ENCODE measurements around the gene FIP1L1. TPM values are rescaled to one million over a fixed set of nuclear protein-coding genes. Genes with fewer than 3 reads are reported as not detected.
"Not testable (repeated sequence)": the region's sequence is repeated elsewhere in the genome, so short reads cannot be mapped to it uniquely, and the experiment has no call there.

Gene FIP1L1
- total RNA-seq, 1 donor from 2014 or later: 69.9 TPM

GRCh38 chr4:53376900-53377299 is 541 bp upstream of the FIP1L1 start:
- DNase-seq (ENCODE audit: low read depth): no peak
- H3K4me3 ChIP-seq (ENCODE audit: low read depth, low read length): peak overlapping the region; percentile 93
- TF ChIP-seq, protein P1, sequence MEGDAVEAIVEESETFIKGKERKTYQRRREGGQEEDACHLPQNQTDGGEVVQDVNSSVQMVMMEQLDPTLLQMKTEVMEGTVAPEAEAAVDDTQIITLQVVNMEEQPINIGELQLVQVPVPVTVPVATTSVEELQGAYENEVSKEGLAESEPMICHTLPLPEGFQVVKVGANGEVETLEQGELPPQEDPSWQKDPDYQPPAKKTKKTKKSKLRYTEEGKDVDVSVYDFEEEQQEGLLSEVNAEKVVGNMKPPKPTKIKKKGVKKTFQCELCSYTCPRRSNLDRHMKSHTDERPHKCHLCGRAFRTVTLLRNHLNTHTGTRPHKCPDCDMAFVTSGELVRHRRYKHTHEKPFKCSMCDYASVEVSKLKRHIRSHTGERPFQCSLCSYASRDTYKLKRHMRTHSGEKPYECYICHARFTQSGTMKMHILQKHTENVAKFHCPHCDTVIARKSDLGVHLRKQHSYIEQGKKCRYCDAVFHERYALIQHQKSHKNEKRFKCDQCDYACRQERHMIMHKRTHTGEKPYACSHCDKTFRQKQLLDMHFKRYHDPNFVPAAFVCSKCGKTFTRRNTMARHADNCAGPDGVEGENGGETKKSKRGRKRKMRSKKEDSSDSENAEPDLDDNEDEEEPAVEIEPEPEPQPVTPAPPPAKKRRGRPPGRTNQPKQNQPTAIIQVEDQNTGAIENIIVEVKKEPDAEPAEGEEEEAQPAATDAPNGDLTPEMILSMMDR (conservative IDR thresholded peaks at IDR 0.05; ENCODE audit: low read depth, low read length): no peak

DNA sequence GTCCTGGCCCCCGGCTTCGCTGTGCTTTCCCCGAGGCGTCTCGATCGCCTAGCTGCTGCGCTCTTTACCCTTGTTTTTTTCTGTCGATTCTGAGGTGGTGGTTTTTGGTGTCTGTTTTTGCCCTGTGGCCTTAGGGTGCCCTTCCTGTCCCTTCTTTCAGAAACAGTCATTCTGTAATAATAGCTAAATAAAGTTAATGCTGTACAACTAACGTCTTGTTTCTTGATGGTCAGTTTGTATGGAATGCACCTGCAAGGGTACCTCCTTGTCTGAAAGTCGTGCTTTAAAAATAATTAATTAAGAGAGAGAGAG is 686 bp downstream of the FIP1L1 start:
- TF ChIP-seq, protein P1 (conservative IDR thresholded peaks at IDR 0.05; ENCODE audit: low read depth, low read length): no peak
- peak overlapping the region; percentile 93 for H3K4me3 ChIP-seq (ENCODE audit: low read depth, low read length)
- no peak for DNase-seq (ENCODE audit: low read depth)

- TF ChIP-seq, protein P1 (conservative IDR thresholded peaks at IDR 0.05; ENCODE audit: low read depth, low read length): no peak
- no peak overlapping the region for H3K4me3 ChIP-seq (ENCODE audit: low read depth, low read length)
- DNase-seq (ENCODE audit: low read depth): no peak
Measured at GRCh38 chr4:53380221-53380620, 2.8 kb downstream of the FIP1L1 start.

DNA sequence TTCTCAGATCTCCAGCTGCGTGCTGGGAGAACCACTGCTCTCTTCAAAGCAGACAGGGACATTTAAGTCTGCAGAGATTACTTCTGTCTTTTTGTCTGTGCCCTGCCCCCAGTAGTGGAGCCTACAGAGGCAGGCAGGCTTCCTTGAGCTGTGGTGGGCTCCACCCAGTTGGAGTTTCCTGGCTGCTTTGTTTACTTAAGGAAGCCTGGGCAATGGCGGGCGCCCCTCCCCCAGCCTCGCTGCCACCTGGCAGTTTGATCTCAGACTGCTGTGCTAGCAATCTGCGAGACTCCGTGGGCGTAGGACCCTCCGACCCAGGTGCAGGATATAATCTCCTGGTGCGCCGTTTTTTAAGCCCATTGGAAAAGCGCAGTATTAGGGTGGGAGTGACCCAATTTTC is 32.0 kb downstream of the FIP1L1 start:
- not testable (repeated sequence) for H3K4me3 ChIP-seq (ENCODE audit: low read depth, low read length); DNase-seq (ENCODE audit: low read depth)

- TF ChIP-seq, protein P1 (conservative IDR thresholded peaks at IDR 0.05; ENCODE audit: low read depth, low read length): no peak
Measured at GRCh38 chr4:53419208-53419607, 41.8 kb downstream of the FIP1L1 start.

GRCh38 chr4:53421791-53422190 is 44.4 kb downstream of the FIP1L1 start:
- DNase-seq (ENCODE audit: low read depth): no peak
- TF ChIP-seq, protein P1 (conservative IDR thresholded peaks at IDR 0.05; ENCODE audit: low read depth, low read length): no peak
- no peak overlapping the region for H3K4me3 ChIP-seq (ENCODE audit: low read depth, low read length)

More at GRCh38 chr4:53419208-53419607, 41.8 kb downstream of the FIP1L1 start:
- no peak overlapping the region for H3K4me3 ChIP-seq (ENCODE audit: low read depth, low read length)
- no peak for DNase-seq (ENCODE audit: low read depth)

DNA sequence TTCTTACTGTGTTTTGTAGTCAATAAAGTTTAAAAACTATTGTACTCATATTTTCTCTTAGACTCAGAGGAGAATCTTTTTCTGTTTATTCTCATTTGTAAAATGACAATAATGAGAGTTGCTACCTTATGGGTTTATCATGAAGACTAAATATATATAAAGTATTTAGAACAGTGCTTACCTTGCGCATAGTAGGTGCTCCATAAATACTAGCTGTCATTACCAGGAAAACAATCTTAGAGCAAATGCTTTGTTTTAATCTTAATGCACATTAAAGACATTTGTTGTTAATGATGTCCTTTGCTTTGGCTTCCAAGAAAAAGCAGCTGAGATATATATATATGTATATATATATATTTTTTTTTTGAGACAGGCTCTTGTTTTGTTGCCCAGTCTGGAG is 44.9 kb downstream of the FIP1L1 start:
- TF ChIP-seq, protein P1 (conservative IDR thresholded peaks at IDR 0.05; ENCODE audit: low read depth, low read length): no peak
- H3K4me3 ChIP-seq (ENCODE audit: low read depth, low read length): no peak overlapping the region
- DNase-seq (ENCODE audit: low read depth): no peak

DNA sequence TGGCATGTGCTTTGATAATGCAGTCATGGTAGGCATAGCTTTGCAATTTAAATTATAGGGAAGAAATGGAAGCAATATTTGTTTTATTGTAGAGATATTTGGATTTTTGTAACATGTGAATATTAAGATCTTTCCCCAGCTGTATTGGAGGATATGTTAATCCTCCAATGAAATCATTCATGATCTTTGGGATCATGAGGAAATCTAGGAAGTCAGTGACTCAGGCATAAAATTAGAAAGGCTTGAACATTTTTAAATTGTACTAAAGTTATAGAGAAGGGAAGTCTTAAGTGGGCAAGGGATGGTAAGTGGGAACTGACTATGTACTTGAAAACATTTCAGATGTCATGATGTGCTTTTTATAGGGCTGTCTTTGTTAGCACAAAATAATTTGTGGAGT is 46.8 kb downstream of the FIP1L1 start:
- DNase-seq (ENCODE audit: low read depth): no peak
- TF ChIP-seq, protein P1 (conservative IDR thresholded peaks at IDR 0.05; ENCODE audit: low read depth, low read length): no peak
- H3K4me3 ChIP-seq (ENCODE audit: low read depth, low read length): no peak overlapping the region

Data from epithelial cell of proximal tubule (primary cell).